Spleen (tissue), 11 donors: Measurements from ENCODE around the gene AGTPBP1. TPM values are rescaled to one million over a fixed set of nuclear protein-coding genes. Genes with fewer than 3 reads are reported as not detected.

ENCODE experiments used
- DNase-seq: peaks from one replicate; pipeline ENCODE4 v3.0.0-alpha.2; 2020
- H3K27ac ChIP-seq, 8 donors: fragments of 200-600 bp; sonication (generic) in 7 of 8; 1 replicate in 4 of 8; 2 replicates in 4 of 8; pipeline versions ENCODE4 v1.5.0 to v1.8.0; 2016 to 2021; ENCODE audit warnings: inconsistent platforms in 4 of 8, mild to moderate bottlenecking in 4 of 8, moderate library complexity in 1 of 8
- H3K27me3 ChIP-seq, 7 donors: fragments of 200-600 bp; sonication (generic) in 6 of 7; replicated peaks in 1 of 7; 1 replicate in 4 of 7; 2 replicates in 3 of 7; pipeline versions ENCODE4 v1.5.0 to v1.8.0; 2016 to 2021; ENCODE audit warnings: inconsistent platforms in 3 of 7, mild to moderate bottlenecking in 1 of 7
- H3K36me3 ChIP-seq, 6 donors: fragments of 200-600 bp; sonication (generic) in 5 of 6; 1 replicate in 4 of 6; 2 replicates in 2 of 6; pipeline versions ENCODE4 v1.5.0 to v1.8.0; 2016 to 2021; ENCODE audit warnings: inconsistent platforms in 2 of 6
- H3K4me1 ChIP-seq, 6 donors: fragments of 200-600 bp; sonication (generic) in 5 of 6; 1 replicate in 3 of 6; 2 replicates in 3 of 6; pipeline versions ENCODE4 v1.5.0 to v1.8.0; 2016 to 2021; ENCODE audit warnings: inconsistent platforms in 3 of 6
- H3K4me3 ChIP-seq, 8 donors: fragments of 200-600 bp; sonication (generic) in 7 of 8; 1 replicate in 4 of 8; 2 replicates in 4 of 8; pipeline versions ENCODE4 v1.5.0 to v1.8.0; 2016 to 2021; ENCODE audit warnings: inconsistent platforms in 4 of 8, mild to moderate bottlenecking in 4 of 8, moderate library complexity in 2 of 8
- H3K9me3 ChIP-seq, 8 donors: fragments of 200-600 bp; sonication (generic) in 7 of 8; 1 replicate in 4 of 8; 2 replicates in 4 of 8; pipeline versions ENCODE4 v1.5.0 to v1.8.0; 2016 to 2021; ENCODE audit warnings: inconsistent platforms in 4 of 8
- POLR2A ChIP-seq, 3 donors: fragments of 450-650 bp; IDR thresholded peaks; one replicate each; pipeline ENCODE4 v1.5.1; 2017; ENCODE audit warnings: antibody characterized with exemption in 3 of 3, mild to moderate bottlenecking in 1 of 3
- POLR2AphosphoS5 ChIP-seq, 3 donors: sonication (generic); formaldehyde crosslinking; IDR thresholded peaks; one replicate each; pipeline ENCODE4 v1.5.1; 2017; ENCODE audit warnings: antibody characterized with exemption in 3 of 3
- WGBS, 5 donors: extraction: QIAGEN DNeasy Blood & Tissue Kit in 3 of 5; methylation state at CpG; one replicate each; pipeline versions ENCODE4 v1.1.5 to v1.1.7; 2013 to 2018; 5-methylcytosine and 5-hydroxymethylcytosine counted together
- intact Hi-C: fragments of 100-400 bp; cut with DNase I; formaldehyde crosslinking; loops from one replicate; pipeline ENCODE4 v1.15.0; 2023; ENCODE audit warnings: low total_unique reads
- polyA plus RNA-seq, 3 donors: library from polyadenylated mRNA; stranded (reverse); fragments of 200-250 nt; gene quantifications; one replicate each; pipeline ENCODE4 v1.2.1, GENCODE V29; 2013
- total RNA-seq, 7 donors: library from RNA; depleted of rRNA in 3 of 7; stranded (reverse); fragments of >200 nt in 3 of 7; fragmentation: NEBNext Ultra II Directional in 4 of 7; extraction: Animal tissue kit (Norgen Biotek cat#: 25700) in 4 of 7; gene quantifications; one replicate each; pipeline versions ENCODE4 v1.1.0 to v1.2.1, GENCODE V29; 2016 to 2021
- TF ChIP-seq, protein P1 (sequence below), 11 experiments: fragments of 200-600 bp in 7 of 11; fragments of 450-650 bp in 4 of 11; sonication (generic) in 4 of 11; IDR thresholded peaks in 8 of 11; conservative IDR thresholded peaks in 3 of 11; 1 replicate in 7 of 11; 2 replicates in 4 of 11; pipeline versions ENCODE4 v1.4.0 to v1.8.0; 2016 to 2021; ENCODE audit warnings: antibody characterized with exemption in 11 of 11, inconsistent platforms in 4 of 11, mild to moderate bottlenecking in 1 of 11
- donor health status: healthy with polysubstance abuse.
- donor health status: DM: no; HTN: no; CAD: no; lungs with moderate emphysema.
- donor health status: DM: no; HTN: no; CAD: no.
- donor health status: Bipolar disorder and iron deficiency.
- donor health status: healthy.
- donor health status: DM: no; HTN: no; CAD: no.
- donor health status: DM: yes; HTN: yes; CAD: no.

The AGTPBP1 gene
- total and polyA plus RNA-seq, 10 donors = 5.3 to 83.6 (median 47.5) TPM

- no peaks in the 10 kb centered on the region for H3K4me1 ChIP-seq
- H3K9me3 ChIP-seq = no peaks in the 10 kb centered on the region
- no peak for TF ChIP-seq POLR2AphosphoS5 (IDR thresholded peaks at IDR 0.05)
- TF ChIP-seq, protein P1, sequence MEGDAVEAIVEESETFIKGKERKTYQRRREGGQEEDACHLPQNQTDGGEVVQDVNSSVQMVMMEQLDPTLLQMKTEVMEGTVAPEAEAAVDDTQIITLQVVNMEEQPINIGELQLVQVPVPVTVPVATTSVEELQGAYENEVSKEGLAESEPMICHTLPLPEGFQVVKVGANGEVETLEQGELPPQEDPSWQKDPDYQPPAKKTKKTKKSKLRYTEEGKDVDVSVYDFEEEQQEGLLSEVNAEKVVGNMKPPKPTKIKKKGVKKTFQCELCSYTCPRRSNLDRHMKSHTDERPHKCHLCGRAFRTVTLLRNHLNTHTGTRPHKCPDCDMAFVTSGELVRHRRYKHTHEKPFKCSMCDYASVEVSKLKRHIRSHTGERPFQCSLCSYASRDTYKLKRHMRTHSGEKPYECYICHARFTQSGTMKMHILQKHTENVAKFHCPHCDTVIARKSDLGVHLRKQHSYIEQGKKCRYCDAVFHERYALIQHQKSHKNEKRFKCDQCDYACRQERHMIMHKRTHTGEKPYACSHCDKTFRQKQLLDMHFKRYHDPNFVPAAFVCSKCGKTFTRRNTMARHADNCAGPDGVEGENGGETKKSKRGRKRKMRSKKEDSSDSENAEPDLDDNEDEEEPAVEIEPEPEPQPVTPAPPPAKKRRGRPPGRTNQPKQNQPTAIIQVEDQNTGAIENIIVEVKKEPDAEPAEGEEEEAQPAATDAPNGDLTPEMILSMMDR (IDR thresholded peaks at IDR 0.05 in 8 of 11, conservative IDR thresholded peaks at IDR 0.05 in 3 of 11) = no peak
- TF ChIP-seq POLR2A (IDR thresholded peaks at IDR 0.05) = no peak
- peaks cover 0 to 11% (median 0%) of the 10 kb centered on the region in 7 donors for H3K27me3 ChIP-seq
- WGBS, 5 donors = 94 to 97% (median 95%) methylated on average over 4 of the region's 4 CpGs
- no peaks in the 10 kb centered on the region for H3K36me3 ChIP-seq
- intact Hi-C loops = no loop called here
- DNase-seq = no peak
- H3K27ac ChIP-seq = no peak overlapping the region
- H3K4me3 ChIP-seq = no peak overlapping the region
These were observed 226.7 kb downstream of the AGTPBP1 start for GRCh38 chr9:85515021-85515420.

GRCh38 chr9:85514256-85514655 is 227.5 kb downstream of the AGTPBP1 start:
- WGBS, 5 donors = 83 to 92% (median 87%) methylated on average over 6 to 8 of the region's 8 CpGs
- intact Hi-C loops = no loop called here

GRCh38 chr9:85511746-85512145 is 230.0 kb downstream of the AGTPBP1 start:
- no peaks in the 10 kb centered on the region for H3K36me3 ChIP-seq
- no peak overlapping the region for H3K27ac ChIP-seq
- no peak overlapping the region for H3K4me3 ChIP-seq
- no peaks in the 10 kb centered on the region for H3K9me3 ChIP-seq
- intact Hi-C loops = no loop called here
- H3K4me1 ChIP-seq = no peaks in the 10 kb centered on the region
- no peak for DNase-seq
- TF ChIP-seq POLR2A (IDR thresholded peaks at IDR 0.05) = no peak
- TF ChIP-seq POLR2AphosphoS5 (IDR thresholded peaks at IDR 0.05) = no peak
- H3K27me3 ChIP-seq = no peaks in the 10 kb centered on the region

More at GRCh38 chr9:85514256-85514655, 227.5 kb downstream of the AGTPBP1 start:
- TF ChIP-seq POLR2AphosphoS5 (IDR thresholded peaks at IDR 0.05) = no peak
- TF ChIP-seq POLR2A (IDR thresholded peaks at IDR 0.05) = no peak
- TF ChIP-seq, protein P1 (IDR thresholded peaks at IDR 0.05 in 8 of 11, conservative IDR thresholded peaks at IDR 0.05 in 3 of 11) = no peak
- Histone ChIP-seq H3K36me3 (no peaks in the 10 kb centered on the region), H3K4me3 (no peak overlapping the region), H3K9me3 (no peaks in the 10 kb centered on the region), H3K4me1 (no peaks in the 10 kb centered on the region), H3K27ac (no peak overlapping the region), H3K27me3 (peaks cover 0 to 3% (median 0%) of the 10 kb centered on the region in 7 donors)
- no peak for DNase-seq

DNA sequence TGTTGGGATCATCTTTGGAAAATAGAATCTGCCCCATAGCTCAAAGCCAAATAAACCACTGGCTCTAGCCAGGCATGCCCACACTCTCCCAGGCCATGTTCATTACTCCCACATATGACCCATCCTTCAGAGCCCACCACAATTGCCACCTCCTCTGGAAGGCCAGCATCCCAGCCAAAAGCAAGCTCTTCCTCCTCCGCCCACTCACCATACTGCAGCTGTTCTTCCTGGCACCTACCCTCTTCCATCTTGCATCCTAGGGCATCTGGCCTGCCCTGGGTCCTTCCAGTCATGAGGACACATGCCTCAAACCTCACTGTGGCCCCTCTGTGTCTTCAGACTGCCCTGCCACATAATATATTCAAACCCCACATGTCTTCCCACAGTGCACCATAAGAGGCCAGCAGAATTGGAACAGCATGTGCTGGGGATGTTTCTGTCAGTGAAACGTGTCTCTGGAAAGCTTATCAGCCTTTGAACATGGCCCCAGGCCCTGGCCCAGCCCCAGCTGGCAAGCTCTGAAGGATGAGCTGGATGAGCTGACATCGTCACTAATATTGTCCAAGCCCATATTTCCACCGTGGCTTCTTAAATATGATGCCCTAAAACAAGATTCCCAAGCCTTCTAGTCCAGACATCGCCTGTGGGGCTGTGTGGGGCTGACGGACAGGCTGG is 230.8 kb downstream of the AGTPBP1 start:
- TF ChIP-seq, protein P1 (IDR thresholded peaks at IDR 0.05 in 8 of 11, conservative IDR thresholded peaks at IDR 0.05 in 3 of 11) = no peak
- TF ChIP-seq POLR2AphosphoS5 (IDR thresholded peaks at IDR 0.05) (no peak), POLR2A (IDR thresholded peaks at IDR 0.05) (no peak)
- 72 to 86% (median 81%) methylated on average over 6 of the region's 6 CpGs for WGBS, 5 donors
- H3K36me3 ChIP-seq = no peaks in the 10 kb centered on the region
- H3K4me3 ChIP-seq = no peak overlapping the region
- H3K27ac ChIP-seq = no peak overlapping the region
- no peaks in the 10 kb centered on the region for H3K4me1 ChIP-seq
- no peaks in the 10 kb centered on the region for H3K9me3 ChIP-seq
- DNase-seq = no peak
- intact Hi-C loops = no loop called here
- no peaks in the 10 kb centered on the region for H3K27me3 ChIP-seq
